HG03460 (cell line): ENCODE measurements around the gene OR51V1.
"Not testable (repeated sequence)": the region's sequence is repeated elsewhere in the genome, so short reads cannot be mapped to it uniquely, and the experiment has no call there.

ENCODE experiments used
- ATAC-seq: cut with Tn5 transposase; IDR thresholded peaks from one replicate; pipeline ENCODE4 v1.9.1; 2021; ENCODE audit not compliant: unreplicated experiment

The OR51V1 gene

GRCh38 chr11:5171856-5172255 is 28.6 kb downstream of the OR51V1 start:
- no peak for ATAC-seq

DNA sequence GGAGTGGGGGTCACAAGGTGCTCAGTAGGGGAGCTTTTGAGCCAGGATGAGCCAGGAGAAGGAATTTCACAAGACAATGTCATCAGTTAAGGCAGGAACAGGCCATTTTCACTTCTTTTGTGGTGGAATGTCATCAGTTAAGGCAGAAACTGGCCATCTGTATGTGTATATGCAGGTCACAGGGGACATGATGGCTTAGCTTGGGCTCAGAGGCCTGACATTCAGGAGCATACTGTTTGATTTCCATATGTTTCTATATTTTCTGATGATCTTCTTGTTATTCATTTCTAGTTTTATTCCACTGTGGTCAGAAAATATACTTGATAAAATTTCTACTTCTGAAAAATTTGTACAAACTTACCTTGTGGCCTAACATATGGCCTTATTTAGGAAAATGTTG is 34.6 kb downstream of the OR51V1 start:
- ATAC-seq: not testable (repeated sequence)

- not testable (repeated sequence) for ATAC-seq
These were observed 35.7 kb downstream of the OR51V1 start for GRCh38 chr11:5164807-5165206.

- ATAC-seq: not testable (repeated sequence)
These were observed 39.4 kb downstream of the OR51V1 start for GRCh38 chr11:5161045-5161444.

DNA sequence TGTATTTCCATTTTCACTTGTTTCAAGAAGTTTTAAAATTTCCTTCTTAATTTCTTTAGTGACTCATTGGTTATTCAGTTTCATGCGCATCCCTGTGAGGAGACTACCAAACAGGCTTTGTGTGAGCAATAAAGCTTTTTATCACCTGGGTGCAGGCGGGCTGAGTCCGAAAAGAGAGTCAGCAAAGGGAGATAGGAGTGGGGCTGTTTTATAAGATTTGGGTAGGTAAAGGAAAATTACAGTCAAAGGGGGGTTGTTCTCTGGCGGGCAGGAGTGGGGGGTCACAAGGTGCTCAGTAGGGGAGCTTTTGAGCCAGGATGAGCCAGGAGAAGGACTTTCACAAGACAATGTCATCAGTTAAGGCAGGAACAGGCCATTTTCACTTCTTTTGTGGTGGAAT is 40.3 kb downstream of the OR51V1 start:
- not testable (repeated sequence) for ATAC-seq

- ATAC-seq: no peak
These were observed 40.7 kb downstream of the OR51V1 start for GRCh38 chr11:5159806-5160205.

DNA sequence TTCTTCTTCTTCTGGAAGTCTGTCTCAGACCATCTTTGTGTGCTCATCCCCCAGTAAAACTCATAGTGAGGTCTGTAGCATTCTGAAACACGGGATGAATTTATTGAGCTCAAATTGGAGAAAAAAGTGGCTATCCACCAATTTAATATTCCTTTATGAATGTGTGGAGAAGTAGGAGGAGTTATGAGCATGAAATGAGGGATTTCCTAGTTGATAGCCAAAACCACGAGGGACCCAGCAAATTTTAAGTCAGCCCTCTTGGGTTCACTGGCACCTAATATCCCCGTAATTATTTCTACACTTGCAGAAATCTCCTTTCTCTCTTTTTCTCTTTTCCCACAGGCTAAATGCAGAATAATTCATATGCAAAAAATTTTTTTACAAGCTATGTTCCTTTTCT is 45.8 kb downstream of the OR51V1 start, which contains the start of gene OR52A1:
Gene OR52A1, minus strand, starts transcription at position 101 of the 400 bp plus-strand sequence. CDS start 2,388 bp downstream, outside the sequence.
- ATAC-seq: no peak

- ATAC-seq: no peak
These were observed 46.7 kb downstream of the OR51V1 start for GRCh38 chr11:5153574-5154431.

DNA sequence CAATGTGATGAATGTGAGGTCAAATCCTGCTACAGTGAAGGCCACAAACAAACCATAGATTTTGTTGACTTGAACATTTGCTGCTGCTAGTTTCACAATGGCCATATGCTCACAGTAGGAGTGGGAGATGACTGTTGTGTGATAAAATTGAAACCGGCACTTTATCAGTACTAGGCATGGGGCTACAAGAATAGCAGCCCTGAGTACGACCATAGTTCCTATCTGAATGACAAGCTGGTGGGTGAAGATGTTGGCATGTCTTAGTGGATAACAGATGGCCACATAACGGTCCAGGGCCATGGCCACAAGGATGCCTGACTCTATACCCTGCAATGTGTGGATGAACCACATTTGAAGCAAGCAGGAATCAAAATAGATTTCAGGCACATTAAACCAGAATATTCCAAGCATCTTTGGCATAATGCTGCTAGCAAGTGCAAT is 48.7 kb downstream of the OR51V1 start:
- no peak for ATAC-seq
